ENCODE measurements around the gene EPN1.

GRCh38 chr19:55698256-55698655 is 23.2 kb downstream of the EPN1 start:
- TF ChIP-seq ZBTB7A (IDR thresholded peaks at IDR 0.05; ENCODE audit: low read depth): no peak
- TF ChIP-seq CREB1 (IDR thresholded peaks at IDR 0.05; ENCODE audit: low read depth): no peak
- TF ChIP-seq RAD21 (IDR thresholded peaks at IDR 0.05; ENCODE audit: low read depth): no peak
- TF ChIP-seq EGR1 (IDR thresholded peaks at IDR 0.05): no peak

Data from Ishikawa (cell line).